Central memory CD8-positive, alpha-beta T cell (primary cell): ENCODE results near the gene TBC1D2B.
"Not testable (repeated sequence)": the region's sequence is repeated elsewhere in the genome, so short reads cannot be mapped to it uniquely, and the experiment has no call there.

Experiments
- ATAC-seq: fragments of 150-1000 bp; cut with Tn5 transposase; replicated peaks from 2 replicates; pipeline ENCODE4 v1.10.0; 2022; ENCODE audit warnings: mild to moderate bottlenecking, moderate FRiP score, moderate number of reproducible peaks; ENCODE audit not compliant: poor library complexity, severe bottlenecking; ENCODE audit errors: extremely low read depth
- DNase-seq, 2 donors: peaks; one replicate each; pipeline ENCODE4 v3.0.0; 2021; ENCODE audit warnings: low spot score in 2 of 2
- H3K27ac Mint-ChIP-seq: one replicate; pipeline ENCODE4 v1.8.0; 2022; ENCODE audit warnings: low read depth, mild to moderate bottlenecking, moderate library complexity, mixed read lengths
- H3K27me3 Mint-ChIP-seq: one replicate; pipeline ENCODE4 v1.8.0; 2022; ENCODE audit warnings: mixed read lengths
- H3K36me3 Mint-ChIP-seq: one replicate; pipeline ENCODE4 v1.8.0; 2022; ENCODE audit warnings: mild to moderate bottlenecking, moderate library complexity, mixed read lengths; ENCODE audit not compliant: insufficient read depth
- H3K4me1 Mint-ChIP-seq: one replicate; pipeline ENCODE4 v1.8.0; 2022; ENCODE audit warnings: mixed read lengths
- H3K4me3 Mint-ChIP-seq: one replicate; pipeline ENCODE4 v1.8.0; 2022; ENCODE audit warnings: mild to moderate bottlenecking, moderate library complexity, mixed read lengths
- H3K9me3 Mint-ChIP-seq: one replicate; pipeline ENCODE4 v1.8.0; 2022; ENCODE audit warnings: mixed read lengths

Gene TBC1D2B

GRCh38 chr15:77950470-77950869 is 127.0 kb downstream of the TBC1D2B start:
- H3K4me3 Mint-ChIP-seq = not testable (repeated sequence)

GRCh38 chr15:77945566-77945965 is 131.9 kb downstream of the TBC1D2B start:
- Mint-ChIP-seq H3K9me3 (no peaks in the 10 kb centered on the region), H3K27ac (no peak overlapping the region), H3K36me3 (peaks cover 1% of the 10 kb centered on the region), H3K4me3 (no peak overlapping the region), H3K4me1 (peaks cover 6% of the 10 kb centered on the region), H3K27me3 (no peaks in the 10 kb centered on the region)
- ATAC-seq (no peak), DNase-seq (no peak)

More at GRCh38 chr15:77950470-77950869, 127.0 kb downstream of the TBC1D2B start:
- not testable (repeated sequence) for H3K36me3 Mint-ChIP-seq, H3K9me3 Mint-ChIP-seq, DNase-seq, H3K27me3 Mint-ChIP-seq, H3K4me1 Mint-ChIP-seq, H3K27ac Mint-ChIP-seq, ATAC-seq
